IMR-90 (cell line): ENCODE results near the gene COL9A3. TPM values are rescaled to one million over a fixed set of nuclear protein-coding genes. Genes with fewer than 3 reads are reported as not detected.

Experiments
- ATAC-seq: fragments of 200-7000 bp; cut with Tn5 transposase; 2 replicates; pipeline ENCODE4 v1.9.1; 2020; ENCODE audit warnings: low read depth, mild to moderate bottlenecking, moderate library complexity
- BruUV-seq: library from RNA; stranded (reverse); fragments of 400-500 nt; replicated peaks from 2 replicates; lab custom pipeline; 2021; lab: Mats Ljungman, UMichigan
- CTCF ChIA-PET: fragments of 300-600 bp; formaldehyde crosslinking; extraction: SDS; loops from one replicate; lab custom pipeline; 2021; ENCODE audit warnings: antibody characterized with exemption; lab: Yijun Ruan, JAX
- POLR2A ChIA-PET: fragments of 300-600 bp; sonication (Branson Sonifier 250); formaldehyde crosslinking; loops from one replicate; lab custom pipeline; 2022; ENCODE audit warnings: antibody characterized with exemption; ENCODE audit not compliant: unreplicated experiment; lab: Charles Lee
- DNase-seq: peaks from one replicate; pipeline ENCODE4 v3.0.0; 2013
- H2AFZ ChIP-seq: replicated peaks from 2 replicates; pipeline ENCODE3; 2013; ENCODE audit warnings: low read length, mild to moderate bottlenecking; ENCODE audit not compliant: poor library complexity
- H2AK5ac ChIP-seq: 2 replicates; pipeline ENCODE4 v1.6.1; 2013; ENCODE audit warnings: low read depth, low read length, inconsistent platforms
- H2AK9ac ChIP-seq: replicated peaks from 2 replicates; pipeline ENCODE3; 2013; ENCODE audit warnings: mild to moderate bottlenecking, low read depth, low read length, moderate library complexity; ENCODE audit not compliant: poor library complexity
- H2BK120ac ChIP-seq: 2 replicates; pipeline ENCODE4 v1.6.1; 2013; ENCODE audit warnings: low read depth, low read length, inconsistent platforms
- H2BK15ac ChIP-seq: 3 replicates; pipeline ENCODE4 v1.6.1; 2013; ENCODE audit warnings: low read depth, low read length, inconsistent platforms
- H2BK20ac ChIP-seq: 2 replicates; pipeline ENCODE4 v1.6.1; 2013; ENCODE audit warnings: low read depth, mild to moderate bottlenecking, inconsistent platforms, low read length, moderate library complexity
- H2BK5ac ChIP-seq: 2 replicates; pipeline ENCODE4 v1.6.1; 2013; ENCODE audit warnings: mild to moderate bottlenecking, low read depth, low read length, inconsistent platforms; ENCODE audit not compliant: poor library complexity, severe bottlenecking
- H3K14ac ChIP-seq: replicated peaks from 2 replicates; pipeline ENCODE4 v1.6.1; 2013; ENCODE audit warnings: low read depth, low read length, inconsistent platforms
- H3K18ac ChIP-seq: 2 replicates; pipeline ENCODE4 v1.6.1; 2013; ENCODE audit warnings: low read depth, low read length, control low read depth
- H3K23ac ChIP-seq: 2 replicates; pipeline ENCODE4 v1.6.1; 2013; ENCODE audit warnings: low read depth, low read length, inconsistent platforms
- H3K27ac ChIP-seq: 2 replicates; pipeline ENCODE4 v1.5.1; 2013; ENCODE audit warnings: mild to moderate bottlenecking, control low read depth, low read length; ENCODE audit not compliant: insufficient read depth
- H3K27me3 ChIP-seq: 2 replicates; pipeline ENCODE4 v1.6.1; 2013; ENCODE audit warnings: low read length; ENCODE audit not compliant: control insufficient read depth, insufficient read depth
- H3K36me3 ChIP-seq: 2 replicates; pipeline ENCODE4 v1.6.1; 2013; ENCODE audit warnings: low read length, mixed read lengths; ENCODE audit not compliant: control insufficient read depth, insufficient read depth
- H3K4ac ChIP-seq: 2 replicates; pipeline ENCODE4 v1.6.1; 2013; ENCODE audit warnings: low read depth, low read length, inconsistent platforms
- H3K4me1 ChIP-seq: 2 replicates; pipeline ENCODE4 v1.6.1; 2013; ENCODE audit warnings: low read length, mixed read lengths; ENCODE audit not compliant: control insufficient read depth, insufficient read depth
- H3K4me2 ChIP-seq: 2 replicates; pipeline ENCODE4 v1.6.1; 2013; ENCODE audit warnings: low read depth, mild to moderate bottlenecking, control low read depth, low read length, moderate library complexity
- H3K4me3 ChIP-seq: 2 replicates; pipeline ENCODE4 v1.5.1; 2013; ENCODE audit warnings: low read depth, mild to moderate bottlenecking, control low read depth, low read length, moderate library complexity; ENCODE audit not compliant: insufficient read depth
- H3K56ac ChIP-seq: 2 replicates; pipeline ENCODE4 v1.6.1; 2013; ENCODE audit warnings: low read length, inconsistent platforms; ENCODE audit not compliant: insufficient read depth; ENCODE audit errors: extremely low read depth
- H3K79me1 ChIP-seq, 2 experiments: 2 replicates each; pipeline ENCODE4 v1.6.1; 2013; ENCODE audit warnings: low read length in 2 of 2, inconsistent platforms in 1 of 2, low read depth in 1 of 2
- H3K9ac ChIP-seq: 2 replicates; pipeline ENCODE4 v1.6.1; 2013; ENCODE audit warnings: low read depth, low read length, control low read depth
- H3K9me1 ChIP-seq: 2 replicates; pipeline ENCODE4 v1.6.1; 2013; ENCODE audit warnings: low read length, inconsistent platforms; ENCODE audit not compliant: insufficient read depth
- H3K9me3 ChIP-seq: 2 replicates; pipeline ENCODE4 v1.6.1; 2013; ENCODE audit warnings: low read length; ENCODE audit not compliant: control insufficient read depth, insufficient read depth
- H4K20me1 ChIP-seq: 2 replicates; pipeline ENCODE4 v1.6.1; 2013; ENCODE audit warnings: low read length, inconsistent platforms; ENCODE audit not compliant: insufficient read depth
- H4K5ac ChIP-seq: 2 replicates; pipeline ENCODE4 v1.6.1; 2013; ENCODE audit warnings: mild to moderate bottlenecking, low read depth, low read length, control low read depth
- H4K8ac ChIP-seq, 2 experiments: 2 replicates each; pipeline ENCODE4 v1.6.1; 2013; ENCODE audit warnings: low read depth in 2 of 2, low read length in 2 of 2, control low read depth in 1 of 2, inconsistent platforms in 1 of 2
- H4K91ac ChIP-seq: 2 replicates; pipeline ENCODE4 v1.6.1; 2013; ENCODE audit warnings: low read depth, low read length, inconsistent platforms; ENCODE audit not compliant: insufficient read depth
- BHLHE40 ChIP-seq: fragments of 150-350 bp; IDR thresholded peaks from 2 replicates; pipeline ENCODE4 v1.6.1; 2016; ENCODE audit warnings: mild to moderate bottlenecking, low read depth, low read length
- CEBPB ChIP-seq: IDR thresholded peaks from 2 replicates; pipeline ENCODE4 v1.6.1; 2012; ENCODE audit warnings: low read depth, low read length, improper control_type of control experiment
- CHD1 ChIP-seq: IDR thresholded peaks from 2 replicates; pipeline ENCODE4 v1.6.1; 2012; ENCODE audit warnings: low read depth, low read length, improper control_type of control experiment
- FOS ChIP-seq: fragments of 150-350 bp; IDR thresholded peaks from 2 replicates; pipeline ENCODE4 v1.6.1; 2016; ENCODE audit warnings: low read depth, low read length
- MAFK ChIP-seq: IDR thresholded peaks from 2 replicates; pipeline ENCODE4 v1.6.1; 2012; ENCODE audit warnings: low read depth, low read length, improper control_type of control experiment
- MAZ ChIP-seq: IDR thresholded peaks from 2 replicates; pipeline ENCODE4 v1.6.1; 2012; ENCODE audit warnings: low read depth, mild to moderate bottlenecking, low read length, improper control_type of control experiment, moderate library complexity, borderline replicate concordance
- MXI1 ChIP-seq: IDR thresholded peaks from 2 replicates; pipeline ENCODE4 v1.6.1; 2012; ENCODE audit warnings: low read depth, mild to moderate bottlenecking, low read length, moderate library complexity, borderline replicate concordance
- NFE2L2 ChIP-seq: fragments of 150-350 bp; IDR thresholded peaks from 2 replicates; pipeline ENCODE4 v1.6.1; 2016; ENCODE audit warnings: low read depth, mild to moderate bottlenecking, low read length
- POLR2A ChIP-seq: IDR thresholded peaks from 2 replicates; pipeline ENCODE4 v1.6.1; 2012; ENCODE audit warnings: mild to moderate bottlenecking, low read depth, low read length
- RAD21 ChIP-seq: IDR thresholded peaks from 2 replicates; pipeline ENCODE4 v1.6.1; 2012; ENCODE audit warnings: low read length, improper control_type of control experiment
- RCOR1 ChIP-seq: IDR thresholded peaks from 2 replicates; pipeline ENCODE4 v1.6.1; 2012; ENCODE audit warnings: mild to moderate bottlenecking, low read length, improper control_type of control experiment; ENCODE audit not compliant: insufficient replicate concordance
- RFX5 ChIP-seq: IDR thresholded peaks from 2 replicates; pipeline ENCODE4 v1.8.0; 2012; ENCODE audit warnings: low read depth, mild to moderate bottlenecking, low read length, moderate library complexity
- SMC3 ChIP-seq: fragments of 150-350 bp; IDR thresholded peaks from 2 replicates; pipeline ENCODE4 v1.6.1; 2016; ENCODE audit warnings: low read depth, mild to moderate bottlenecking, antibody characterized with exemption, low read length, moderate library complexity
- WGBS, 2 experiments: methylation state at CpG; one replicate each; pipeline versions ENCODE4 v1.1.5 to v1.1.7; 2013; ENCODE audit warnings: missing lambda C conversion rate in 2 of 2; ENCODE audit not compliant: insufficient read length in 1 of 2; ENCODE audit errors: extremely low coverage in 2 of 2; 5-methylcytosine and 5-hydroxymethylcytosine counted together
- dilution Hi-C: fragments of 300-500 bp; cut with HindIII; formaldehyde crosslinking; loops from one replicate; pipeline ENCODE4 v1.14.3; 2018; ENCODE audit warnings: low sequenced_read_pairs; ENCODE audit not compliant: unreplicated experiment
- in situ Hi-C: fragments of 300-500 bp; cut with MboI; formaldehyde crosslinking; loops from 3 replicates; pipeline ENCODE4 v1.14.3; 2019; ENCODE audit warnings: low sequenced_read_pairs, inconsistent platforms, mixed read lengths
- intact Hi-C: fragments of 100-400 bp; cut with micrococcal nuclease; formaldehyde crosslinking; loops from 2 replicates; pipeline ENCODE4 v1.10.0; 2022
- polyA plus RNA-seq, 3 experiments: library from polyadenylated mRNA; depleted of rRNA; stranded (reverse); fragments of >200 nt; gene quantifications; 2 replicates each; pipeline ENCODE4 v1.2.3, GENCODE V29; 2012; ENCODE audit warnings: low replicate concordance in 1 of 3
- total RNA-seq: library from RNA; depleted of rRNA; stranded (reverse); fragments of >200 nt; gene quantifications from 2 replicates; pipeline ENCODE4 v1.2.3, GENCODE V29; 2012
- TF ChIP-seq, protein P1 (sequence below): conservative IDR thresholded peaks from 2 replicates; pipeline ENCODE4 v1.5.1; 2012; ENCODE audit warnings: mild to moderate bottlenecking, low read depth, low read length, improper control_type of control experiment
- TF ChIP-seq, protein P2 (sequence below): fragments of 150-350 bp; IDR thresholded peaks from 2 replicates; pipeline ENCODE4 v1.6.1; 2017; ENCODE audit warnings: mild to moderate bottlenecking, antibody characterized with exemption, low read length, low read depth
- TF ChIP-seq, protein P3 (sequence below): fragments of 150-350 bp; IDR thresholded peaks from 2 replicates; pipeline ENCODE4 v1.6.1; 2016; ENCODE audit warnings: low read depth, mild to moderate bottlenecking, low read length, moderate library complexity, borderline replicate concordance

Gene COL9A3
- total and polyA plus RNA-seq, 2 of the 4 experiments (the other 2 are of a cell fraction): 0.36 to 1.4 TPM

DNA sequence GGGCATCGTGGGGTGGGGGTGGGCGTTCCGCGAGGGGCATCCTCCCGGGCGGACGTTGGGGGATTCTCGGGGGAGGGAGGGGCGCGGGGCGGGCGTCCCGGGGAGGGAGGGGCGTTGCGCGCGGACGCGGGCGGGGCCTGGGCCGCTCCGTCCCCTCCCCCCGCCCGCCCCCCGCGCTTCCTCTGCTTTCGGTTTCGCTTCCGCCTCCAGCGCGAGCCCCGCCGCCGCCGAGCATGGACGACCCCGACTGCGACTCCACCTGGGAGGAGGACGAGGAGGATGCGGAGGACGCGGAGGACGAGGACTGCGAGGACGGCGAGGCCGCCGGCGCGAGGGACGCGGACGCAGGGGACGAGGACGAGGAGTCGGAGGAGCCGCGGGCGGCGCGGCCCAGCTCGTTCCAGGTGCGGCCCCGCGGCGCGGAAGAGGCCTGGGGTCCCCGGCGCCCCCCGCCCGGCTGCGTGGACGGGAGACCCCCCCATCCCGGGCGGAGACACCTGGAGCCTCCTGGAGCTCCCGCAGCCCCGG lies 12.2 kb upstream of the COL9A3 start, which contains the start of gene OGFR:
Gene OGFR (plus strand): TSS at position 209 of the 528 bp plus-strand sequence. CDS start 25 bp downstream, at position 234.
- Histone ChIP-seq H4K5ac (peak within 1 kb of the TSS; percentile 97), H3K9me1 (no peaks in the 10 kb centered on the region), H3K56ac (peak within 1 kb of the TSS; percentile 32), H2AK9ac (peak within 1 kb of the TSS; percentile 99), H3K36me3 (peaks cover 35% of the 10 kb centered on the region), H3K79me1 (peaks cover 12 to 39% of the 10 kb centered on the region in 2 experiments), H3K9me3 (no peaks in the 10 kb centered on the region), H3K18ac (peak within 1 kb of the TSS; percentile 97), H4K20me1 (peaks cover 38% of the 10 kb centered on the region), H4K91ac (peak within 1 kb of the TSS; percentile 97), H3K4ac (peak within 1 kb of the TSS; percentile 96), H2BK5ac (peak within 1 kb of the TSS; percentile 96), H3K27ac (peak within 1 kb of the TSS; percentile 100), H3K4me3 (peak within 1 kb of the TSS; percentile 100), H3K9ac (peak within 1 kb of the TSS; percentile 100), H3K27me3 (no peaks in the 10 kb centered on the region), H2AFZ (peak within 1 kb of the TSS; percentile 96), H2AK5ac (peak within 1 kb of the TSS; percentile 99), H3K4me2 (peak within 1 kb of the TSS; percentile 94), H2BK20ac (no peak within 1 kb of the TSS), H3K14ac (peak within 1 kb of the TSS; percentile 91), H3K23ac (peak within 1 kb of the TSS; percentile 95), H2BK15ac (peak within 1 kb of the TSS; percentile 78; the same call in 1 of the 3 replicates), H4K8ac (peak within 1 kb of the TSS; percentile 86 to 99), H3K4me1 (peaks cover 10% of the 10 kb centered on the region), H2BK120ac (peak within 1 kb of the TSS; percentile 76)
- intact Hi-C loops (loop anchor here (5.0 kb wide), 1 partner anchor 203 kb away; the partner anchor contains the start of gene BHLHE23), in situ Hi-C loops (no loop called here), dilution Hi-C loops (no loop called here)
- 0% methylated on average over 9 of the region's 77 CpGs; no CpG with 5 or more reads in 1 of the 2 experiments for WGBS, 2 experiments
- DNase-seq (peak; percentile 38), ATAC-seq (peak; percentile 62)
- no TSS peak for BruUV-seq
- POLR2A ChIA-PET: no interaction called here
- TF ChIP-seq, protein P1, sequence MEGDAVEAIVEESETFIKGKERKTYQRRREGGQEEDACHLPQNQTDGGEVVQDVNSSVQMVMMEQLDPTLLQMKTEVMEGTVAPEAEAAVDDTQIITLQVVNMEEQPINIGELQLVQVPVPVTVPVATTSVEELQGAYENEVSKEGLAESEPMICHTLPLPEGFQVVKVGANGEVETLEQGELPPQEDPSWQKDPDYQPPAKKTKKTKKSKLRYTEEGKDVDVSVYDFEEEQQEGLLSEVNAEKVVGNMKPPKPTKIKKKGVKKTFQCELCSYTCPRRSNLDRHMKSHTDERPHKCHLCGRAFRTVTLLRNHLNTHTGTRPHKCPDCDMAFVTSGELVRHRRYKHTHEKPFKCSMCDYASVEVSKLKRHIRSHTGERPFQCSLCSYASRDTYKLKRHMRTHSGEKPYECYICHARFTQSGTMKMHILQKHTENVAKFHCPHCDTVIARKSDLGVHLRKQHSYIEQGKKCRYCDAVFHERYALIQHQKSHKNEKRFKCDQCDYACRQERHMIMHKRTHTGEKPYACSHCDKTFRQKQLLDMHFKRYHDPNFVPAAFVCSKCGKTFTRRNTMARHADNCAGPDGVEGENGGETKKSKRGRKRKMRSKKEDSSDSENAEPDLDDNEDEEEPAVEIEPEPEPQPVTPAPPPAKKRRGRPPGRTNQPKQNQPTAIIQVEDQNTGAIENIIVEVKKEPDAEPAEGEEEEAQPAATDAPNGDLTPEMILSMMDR: no peak
- TF ChIP-seq BHLHE40 (no peak), POLR2A (no peak), FOS (no peak), RCOR1 (no peak), CHD1 (no peak), MXI1 (peak; percentile 60; the same call in 1 of the 2 replicates), SMC3 (no peak), CEBPB (no peak), RAD21 (no peak), MAZ (peak; percentile 79; the same call in 1 of the 2 replicates), RFX5 (no peak), MAFK (no peak), NFE2L2 (no peak)
- TF ChIP-seq, protein P2, sequence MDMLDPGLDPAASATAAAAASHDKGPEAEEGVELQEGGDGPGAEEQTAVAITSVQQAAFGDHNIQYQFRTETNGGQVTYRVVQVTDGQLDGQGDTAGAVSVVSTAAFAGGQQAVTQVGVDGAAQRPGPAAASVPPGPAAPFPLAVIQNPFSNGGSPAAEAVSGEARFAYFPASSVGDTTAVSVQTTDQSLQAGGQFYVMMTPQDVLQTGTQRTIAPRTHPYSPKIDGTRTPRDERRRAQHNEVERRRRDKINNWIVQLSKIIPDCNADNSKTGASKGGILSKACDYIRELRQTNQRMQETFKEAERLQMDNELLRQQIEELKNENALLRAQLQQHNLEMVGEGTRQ: no peak
- TF ChIP-seq, protein P3, sequence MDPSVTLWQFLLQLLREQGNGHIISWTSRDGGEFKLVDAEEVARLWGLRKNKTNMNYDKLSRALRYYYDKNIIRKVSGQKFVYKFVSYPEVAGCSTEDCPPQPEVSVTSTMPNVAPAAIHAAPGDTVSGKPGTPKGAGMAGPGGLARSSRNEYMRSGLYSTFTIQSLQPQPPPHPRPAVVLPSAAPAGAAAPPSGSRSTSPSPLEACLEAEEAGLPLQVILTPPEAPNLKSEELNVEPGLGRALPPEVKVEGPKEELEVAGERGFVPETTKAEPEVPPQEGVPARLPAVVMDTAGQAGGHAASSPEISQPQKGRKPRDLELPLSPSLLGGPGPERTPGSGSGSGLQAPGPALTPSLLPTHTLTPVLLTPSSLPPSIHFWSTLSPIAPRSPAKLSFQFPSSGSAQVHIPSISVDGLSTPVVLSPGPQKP: no peak
- CTCF ChIA-PET: no interaction called here
